Astrocyte (in vitro differentiated cells and primary cell): ENCODE results near the gene UNCX. TPM values are rescaled to one million over a fixed set of nuclear protein-coding genes. Genes with fewer than 3 reads are reported as not detected.

ENCODE experiments used
- DNase-seq: peaks from one replicate; pipeline ENCODE4 v3.0.0-alpha.2; 2010; ENCODE audit warnings: low read depth
- FAIRE-seq: peaks from 2 replicates; lab custom pipeline; 2011; peaks lifted over from hg19 to GRCh38; lab: Jason Lieb, UNC
- H2AFZ ChIP-seq: 2 replicates; pipeline ENCODE4 v1.6.0; 2012; ENCODE audit warnings: low read depth, low read length, inconsistent platforms
- H3K27ac ChIP-seq: 2 replicates; pipeline ENCODE4 v1.5.1; 2011; ENCODE audit warnings: low read depth, low read length, inconsistent platforms
- H3K27me3 ChIP-seq: 2 replicates; pipeline ENCODE4 v1.6.0; 2011; ENCODE audit warnings: low read length, inconsistent platforms; ENCODE audit not compliant: insufficient read depth
- H3K36me3 ChIP-seq: 2 replicates; pipeline ENCODE4 v1.5.1; 2011; ENCODE audit warnings: low read length, inconsistent platforms; ENCODE audit not compliant: insufficient read depth
- H3K4me1 ChIP-seq: 2 replicates; pipeline ENCODE4 v1.5.1; 2011; ENCODE audit warnings: low read length, inconsistent platforms; ENCODE audit not compliant: insufficient read depth
- H3K4me2 ChIP-seq: 2 replicates; pipeline ENCODE4 v1.6.0; 2012; ENCODE audit warnings: low read length, inconsistent platforms
- H3K4me3 ChIP-seq: 2 replicates; pipeline ENCODE4 v1.5.1; 2011; ENCODE audit warnings: low read depth, mild to moderate bottlenecking, low read length, inconsistent platforms; ENCODE audit not compliant: insufficient read depth
- H3K79me2 ChIP-seq: 2 replicates; pipeline ENCODE4 v1.6.0; 2012; ENCODE audit warnings: mild to moderate bottlenecking, low read length, inconsistent platforms; ENCODE audit not compliant: insufficient read depth
- H3K9ac ChIP-seq: 2 replicates; pipeline ENCODE4 v1.6.0; 2012; ENCODE audit warnings: mild to moderate bottlenecking, low read length, inconsistent platforms
- H3K9me3 ChIP-seq: 2 replicates; pipeline ENCODE4 v1.5.1; 2012; ENCODE audit warnings: low read depth, mild to moderate bottlenecking, low read length, inconsistent platforms; ENCODE audit not compliant: insufficient read depth
- H4K20me1 ChIP-seq: 2 replicates; pipeline ENCODE4 v1.6.0; 2012; ENCODE audit warnings: low read length, inconsistent platforms; ENCODE audit not compliant: insufficient read depth
- H3K27ac Mint-ChIP-seq: one replicate; pipeline ENCODE4 v1.8.0; 2021; ENCODE audit warnings: mild to moderate bottlenecking, mixed read lengths; ENCODE audit not compliant: unreplicated experiment
- H3K27me3 Mint-ChIP-seq: one replicate; pipeline ENCODE4 v1.8.0; 2021; ENCODE audit warnings: low read depth, mixed read lengths; ENCODE audit not compliant: unreplicated experiment
- H3K36me3 Mint-ChIP-seq: one replicate; pipeline ENCODE4 v1.8.0; 2021; ENCODE audit warnings: low read depth, mixed read lengths; ENCODE audit not compliant: unreplicated experiment
- H3K4me1 Mint-ChIP-seq: one replicate; pipeline ENCODE4 v1.8.0; 2021; ENCODE audit warnings: low read depth, mixed read lengths; ENCODE audit not compliant: unreplicated experiment
- H3K4me3 Mint-ChIP-seq: one replicate; pipeline ENCODE4 v1.8.0; 2021; ENCODE audit warnings: mild to moderate bottlenecking, moderate library complexity, mixed read lengths; ENCODE audit not compliant: unreplicated experiment
- H3K9me3 Mint-ChIP-seq: one replicate; pipeline ENCODE4 v1.8.0; 2021; ENCODE audit warnings: mild to moderate bottlenecking, mixed read lengths; ENCODE audit not compliant: unreplicated experiment
- CTCF ChIP-seq: IDR thresholded peaks from 2 replicates; pipeline ENCODE4 v1.5.1; 2011; ENCODE audit warnings: low read depth, mild to moderate bottlenecking, inconsistent platforms, low read length, moderate library complexity; ENCODE audit not compliant: insufficient read depth
- EZH2 ChIP-seq: IDR thresholded peaks from 2 replicates; pipeline ENCODE4 v1.6.1; 2012; ENCODE audit warnings: mild to moderate bottlenecking, low read length, inconsistent platforms; ENCODE audit not compliant: insufficient read depth
- total RNA-seq: library from RNA; stranded (reverse); gene quantifications from 2 replicates; pipeline ENCODE4 v1.2.1, GENCODE V29; 2021

UNCX gene
- total RNA-seq, 1 donor from 2014 or later, result not detected

DNA sequence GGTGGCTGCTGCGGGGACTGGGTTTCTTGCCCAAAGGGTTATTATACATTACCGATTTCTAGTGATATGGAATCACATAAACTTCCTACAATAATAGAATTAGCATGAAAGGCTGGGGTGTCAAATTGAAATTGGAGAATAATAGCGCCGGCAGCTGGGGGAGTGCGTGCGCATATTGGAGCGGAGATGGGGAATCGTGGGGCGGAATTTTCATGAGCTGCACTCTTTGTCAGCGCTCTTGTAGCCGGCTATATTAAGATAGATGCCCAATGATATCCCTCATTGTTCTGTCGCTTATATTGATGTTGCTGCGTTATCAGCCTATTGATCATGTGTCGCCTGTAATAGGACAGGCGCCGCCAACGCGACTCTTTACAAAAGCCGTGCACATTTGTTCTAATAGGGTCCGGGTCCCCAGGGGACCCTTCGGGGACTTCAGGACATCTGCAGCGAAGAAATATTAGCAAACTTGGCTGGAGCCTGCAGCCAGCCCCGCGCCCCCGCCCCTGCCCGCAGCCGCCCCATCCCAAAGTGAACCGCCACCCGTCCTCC, 5.1 kb downstream of the UNCX start:
- H3K79me2 ChIP-seq, result no peaks in the 10 kb centered on the region
- peaks cover 18% of the 10 kb centered on the region for H4K20me1 ChIP-seq
- peaks cover 5% of the 10 kb centered on the region for H3K36me3 Mint-ChIP-seq
- H2AFZ ChIP-seq, result no peak overlapping the region
- H3K4me3 Mint-ChIP-seq, result no peak overlapping the region
- H3K27ac ChIP-seq, result no peak overlapping the region
- no peaks in the 10 kb centered on the region for H3K4me1 ChIP-seq
- FAIRE-seq (no peak), DNase-seq (no peak)
- peaks cover 26% of the 10 kb centered on the region for H3K9me3 Mint-ChIP-seq
- no peaks in the 10 kb centered on the region for H3K36me3 ChIP-seq
- peak; percentile 64 for TF ChIP-seq EZH2
- no peak for TF ChIP-seq CTCF
- H3K9me3 ChIP-seq, result peaks cover 11% of the 10 kb centered on the region
- H3K27me3 ChIP-seq, result peaks cover 68% of the 10 kb centered on the region
- no peak overlapping the region for H3K4me2 ChIP-seq
- H3K27me3 Mint-ChIP-seq, result peaks cover 44% of the 10 kb centered on the region
- no peak overlapping the region for H3K4me3 ChIP-seq
- peak overlapping the region; percentile 78 for H3K27ac Mint-ChIP-seq
- no peak overlapping the region for H3K9ac ChIP-seq
- no peaks in the 10 kb centered on the region for H3K4me1 Mint-ChIP-seq

- Histone ChIP-seq H3K27me3 (peaks cover 75% of the 10 kb centered on the region), H4K20me1 (peaks cover 18% of the 10 kb centered on the region), H3K9ac (no peak overlapping the region), H3K4me3 (no peak overlapping the region), H3K36me3 (no peaks in the 10 kb centered on the region), H3K4me1 (no peaks in the 10 kb centered on the region), H3K79me2 (no peaks in the 10 kb centered on the region), H3K9me3 (peaks cover 11% of the 10 kb centered on the region), H3K4me2 (no peak overlapping the region), H3K27ac (no peak overlapping the region), H2AFZ (no peak overlapping the region)
- H3K4me1 Mint-ChIP-seq, result no peaks in the 10 kb centered on the region
- no peak overlapping the region for H3K27ac Mint-ChIP-seq
- H3K9me3 Mint-ChIP-seq, result peaks cover 26% of the 10 kb centered on the region
- FAIRE-seq (no peak), DNase-seq (no peak)
- no peak overlapping the region for H3K4me3 Mint-ChIP-seq
- TF ChIP-seq EZH2, result peak; percentile 25
- no peak for TF ChIP-seq CTCF
- peaks cover 5% of the 10 kb centered on the region for H3K36me3 Mint-ChIP-seq
- peaks cover 49% of the 10 kb centered on the region for H3K27me3 Mint-ChIP-seq
These were observed 5.8 kb downstream of the UNCX start for GRCh38 chr7:1238450-1238882.
